HCT116 (cell line): ENCODE data around the gene CLASP2. TPM values are rescaled to one million over a fixed set of nuclear protein-coding genes. Genes with fewer than 3 reads are reported as not detected.

ENCODE experiments used
- ATAC-seq: fragments of 200-7000 bp; cut with Tn5 transposase; 2 replicates; pipeline ENCODE4 v1.9.1; 2020; ENCODE audit warnings: mild to moderate bottlenecking, moderate library complexity
- BruUV-seq: library from RNA; stranded (reverse); fragments of 400-500 nt; replicated peaks from 2 replicates; lab custom pipeline; 2021; lab: Mats Ljungman, UMichigan
- CTCF ChIA-PET: fragments of 300-600 bp; sonication (Branson Sonifier 250); formaldehyde crosslinking; loops from one replicate; lab custom pipeline; 2021; ENCODE audit warnings: antibody characterized with exemption; lab: Charles Lee
- POLR2A ChIA-PET: fragments of 300-600, 350-600 bp; sonication (Branson Sonifier 250); formaldehyde crosslinking; loops from one replicate; lab custom pipeline; 2021; ENCODE audit warnings: antibody characterized with exemption; lab: Charles Lee
- RAD21 ChIA-PET, 2 experiments: fragments of 300-600 bp; sonication (Branson Sonifier 250); formaldehyde crosslinking; loops; one replicate each; lab custom pipeline; 2023; ENCODE audit warnings: low total read pairs in 2 of 2; ENCODE audit not compliant: uncharacterized antibody in 2 of 2, unreplicated experiment in 2 of 2, low non-redundant PET in 1 of 2; lab: Charles Lee
- DNase-seq: peaks from one replicate; pipeline ENCODE4 v3.0.0-alpha.2; 2010; ENCODE audit warnings: low read depth, low spot score
- H2AFZ ChIP-seq: fragments of 200-600 bp; shearing (Covaris generic), sonication (generic); 2 replicates; pipeline ENCODE4 v1.6.1; 2017; ENCODE audit warnings: low read depth, mixed run types, mixed read lengths, antibody characterized with exemption, low read length; ENCODE audit not compliant: poor library complexity, severe bottlenecking
- H3K27ac ChIP-seq: 2 replicates; pipeline ENCODE4 v1.5.1; 2012; ENCODE audit warnings: low read depth, low read length
- H3K27me3 ChIP-seq: fragments of 200-600 bp; sonication (generic); 2 replicates; pipeline ENCODE4 v1.6.1; 2016; ENCODE audit warnings: mixed run types, low read length, mixed read lengths; ENCODE audit not compliant: insufficient read depth
- H3K36me3 ChIP-seq, 2 experiments: fragments of 200-500 bp in 1 of 2; fragments of 200-600 bp in 1 of 2; sonication (Bioruptor generic) in 1 of 2; sonication (generic) in 1 of 2; 2 replicates each; pipeline versions ENCODE4 v1.5.1 to v1.6.1; 2014 to 2016; ENCODE audit warnings: low read length in 2 of 2, inconsistent platforms in 1 of 2, mixed read lengths in 1 of 2, mixed run types in 1 of 2; ENCODE audit not compliant: insufficient read depth in 2 of 2, control insufficient read depth in 1 of 2
- H3K4me1 ChIP-seq, 2 experiments: fragments of 200-600 bp in 1 of 2; sonication (generic) in 1 of 2; 2 replicates each; pipeline versions ENCODE4 v1.5.1 to v1.6.1; 2012 to 2017; ENCODE audit warnings: low read length in 2 of 2, inconsistent platforms in 1 of 2, mild to moderate bottlenecking in 1 of 2, mixed read lengths in 1 of 2, mixed run types in 1 of 2, moderate library complexity in 1 of 2; ENCODE audit not compliant: insufficient read depth in 2 of 2, control insufficient read depth in 1 of 2
- H3K4me2 ChIP-seq: fragments of 200-600 bp; sonication (generic); 2 replicates; pipeline ENCODE4 v1.6.1; 2017; ENCODE audit warnings: mixed run types, low read length, mixed read lengths
- H3K4me3 ChIP-seq, 2 experiments: fragments of 200-600 bp in 1 of 2; sonication (generic) in 1 of 2; replicated peaks in 1 of 2; 2 replicates each; pipeline ENCODE4 v1.5.1; 2011 to 2016; ENCODE audit warnings: low read length in 2 of 2, control low read depth in 1 of 2, low read depth in 1 of 2, mild to moderate bottlenecking in 1 of 2, mixed read lengths in 1 of 2, mixed run types in 1 of 2
- H3K79me2 ChIP-seq: fragments of 200-600 bp; sonication (generic); 2 replicates; pipeline ENCODE4 v1.6.1; 2017; ENCODE audit warnings: mild to moderate bottlenecking, mixed run types, low read length, moderate library complexity, mixed read lengths; ENCODE audit not compliant: insufficient read depth
- H3K9ac ChIP-seq: fragments of 200-600 bp; sonication (generic); 2 replicates; pipeline ENCODE4 v1.6.1; 2016; ENCODE audit warnings: low read length, mixed read lengths
- H3K9me2 ChIP-seq: fragments of 200-600 bp; sonication (generic), shearing (Covaris generic); 2 replicates; pipeline ENCODE4 v1.6.1; 2017; ENCODE audit warnings: mixed run types, mild to moderate bottlenecking, moderate library complexity; ENCODE audit not compliant: insufficient read depth
- H3K9me3 ChIP-seq, 2 experiments: fragments of 200-500 bp in 1 of 2; fragments of 200-600 bp in 1 of 2; sonication (Bioruptor generic) in 1 of 2; sonication (generic) in 1 of 2; 2 replicates each; pipeline ENCODE4 v1.6.1; 2014 to 2017; ENCODE audit warnings: low read length in 2 of 2, mixed read lengths in 2 of 2, inconsistent platforms in 1 of 2, low read depth in 1 of 2, mild to moderate bottlenecking in 1 of 2, mixed run types in 1 of 2, moderate library complexity in 1 of 2; ENCODE audit not compliant: control insufficient read depth in 1 of 2, insufficient read depth in 1 of 2
- H4K20me1 ChIP-seq: fragments of 200-600 bp; sonication (generic), shearing (Covaris generic); 2 replicates; pipeline ENCODE4 v1.6.1; 2017; ENCODE audit warnings: mixed run types, mild to moderate bottlenecking, moderate library complexity; ENCODE audit not compliant: insufficient read depth
- ATF3 ChIP-seq: IDR thresholded peaks from 2 replicates; pipeline ENCODE4 v1.6.1; 2012
- EZH2 ChIP-seq: fragments of 200-600 bp; sonication (generic); IDR thresholded peaks from 2 replicates; pipeline ENCODE4 v1.6.1; 2017; ENCODE audit warnings: antibody characterized with exemption, mixed run types
- EZH2phosphoT487 ChIP-seq: fragments of 200-600 bp; IDR thresholded peaks from 2 replicates; pipeline ENCODE4 v1.6.1; 2018; ENCODE audit warnings: antibody characterized with exemption, borderline replicate concordance
- JUND ChIP-seq: IDR thresholded peaks from 2 replicates; pipeline ENCODE4 v1.6.1; 2012
- RAD21 ChIP-seq: IDR thresholded peaks from 2 replicates; pipeline ENCODE4 v1.6.1; 2012; ENCODE audit warnings: low read depth, mild to moderate bottlenecking
- SIN3A ChIP-seq: IDR thresholded peaks from 2 replicates; pipeline ENCODE4 v1.6.1; 2012; ENCODE audit warnings: low read depth
- SP1 ChIP-seq: IDR thresholded peaks from 2 replicates; pipeline ENCODE4 v1.6.1; 2012; ENCODE audit warnings: low read depth
- SRF ChIP-seq: IDR thresholded peaks from 2 replicates; pipeline ENCODE4 v1.6.1; 2012; ENCODE audit warnings: low read depth
- ZBTB33 ChIP-seq: IDR thresholded peaks from 2 replicates; pipeline ENCODE4 v1.6.1; 2011; ENCODE audit warnings: mild to moderate bottlenecking, low read length, moderate library complexity; ENCODE audit not compliant: insufficient replicate concordance; ENCODE audit errors: extremely low read depth
- ZFX ChIP-seq: fragments of 450-650 bp; IDR thresholded peaks from 2 replicates; pipeline ENCODE4 v1.6.1; 2017
- intact Hi-C: fragments of 100-400 bp; cut with micrococcal nuclease; formaldehyde crosslinking; loops from 2 replicates; pipeline ENCODE4 v1.10.0; 2022
- total RNA-seq: library from RNA; stranded (reverse); gene quantifications from one replicate; pipeline ENCODE4 v1.2.1, GENCODE V29; 2021; ENCODE audit not compliant: unreplicated experiment

The CLASP2 gene
- total RNA-seq, 1 experiment from 2014 or later = 36.3 TPM

DNA sequence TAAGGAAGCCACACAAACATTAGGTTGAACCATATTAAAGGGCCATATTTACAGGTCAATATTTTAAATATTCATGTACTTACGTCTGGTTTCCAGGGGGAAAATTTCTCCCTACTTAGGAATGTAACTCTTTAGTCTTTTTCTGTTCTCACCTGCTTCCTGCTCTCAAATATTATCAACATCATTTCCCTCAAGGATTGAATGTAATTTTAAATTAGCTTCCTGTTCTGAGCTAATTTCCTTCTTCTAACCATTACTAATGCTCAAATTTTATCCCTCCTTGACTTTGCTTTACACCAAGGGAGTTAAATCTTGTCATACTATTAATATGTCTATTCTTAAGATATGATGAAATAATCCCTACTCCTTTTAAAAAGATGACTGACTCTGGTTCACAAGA, 174.5 kb downstream of the CLASP2 start:
- RAD21 ChIA-PET = no interaction called here
- Histone ChIP-seq H2AFZ (no peak overlapping the region), H3K9me3 (no peaks in the 10 kb centered on the region), H3K4me1 (no peaks in the 10 kb centered on the region), H3K27me3 (no peaks in the 10 kb centered on the region), H3K79me2 (no peaks in the 10 kb centered on the region), H3K36me3 (peaks cover 0 to 7% of the 10 kb centered on the region in 2 experiments; a peak in 3 of 4 replicates), H3K4me3 (no peak overlapping the region), H4K20me1 (no peaks in the 10 kb centered on the region), H3K9me2 (no peaks in the 10 kb centered on the region), H3K9ac (no peak overlapping the region), H3K27ac (no peak overlapping the region), H3K4me2 (no peak overlapping the region)
- DNase-seq (no peak), ATAC-seq (no peak)
- intact Hi-C loops = no loop called here
- no peak for TF ChIP-seq SIN3A
- BruUV-seq = no TSS peak
- POLR2A ChIA-PET = no interaction called here
- CTCF ChIA-PET = no interaction called here

- ChIA-PET CTCF (no interaction called here), POLR2A (no interaction called here), RAD21 (no interaction called here)
- H3K79me2 ChIP-seq = no peaks in the 10 kb centered on the region
- no peak overlapping the region for H3K4me3 ChIP-seq
- no peak for TF ChIP-seq SIN3A
- no peak for TF ChIP-seq RAD21
- no peak for TF ChIP-seq ATF3
- TF ChIP-seq EZH2 = no peak
- no peak for TF ChIP-seq SP1
- TF ChIP-seq ZFX = no peak
- TF ChIP-seq EZH2phosphoT487 = no peak
- no peak for TF ChIP-seq JUND
- no peak for TF ChIP-seq ZBTB33
- no peak for TF ChIP-seq SRF
- BruUV-seq = no TSS peak
- no peak overlapping the region for H3K4me2 ChIP-seq
- no peak for ATAC-seq
- intact Hi-C loops = no loop called here
- no peak overlapping the region for H3K9ac ChIP-seq
- H3K27me3 ChIP-seq = no peaks in the 10 kb centered on the region
- H3K36me3 ChIP-seq = peaks cover 0 to 4% of the 10 kb centered on the region in 2 experiments; a peak in 3 of 4 replicates
- no peaks in the 10 kb centered on the region for H4K20me1 ChIP-seq
- no peak overlapping the region for H3K27ac ChIP-seq
- no peak for DNase-seq
- H3K4me1 ChIP-seq = no peaks in the 10 kb centered on the region
- H3K9me3 ChIP-seq = no peaks in the 10 kb centered on the region
- no peak overlapping the region for H2AFZ ChIP-seq
- no peaks in the 10 kb centered on the region for H3K9me2 ChIP-seq
Measured at GRCh38 chr3:33541918-33542317, 176.1 kb downstream of the CLASP2 start.
